ENCODE measurements around the gene MSX1. TPM values are rescaled to one million over a fixed set of nuclear protein-coding genes. Genes with fewer than 3 reads are reported as not detected.

Gene MSX1
- total RNA-seq, 1 experiment from 2014 or later = not detected

- Histone ChIP-seq H3K23me2 (ENCODE audit: insufficient read length, low read depth, low read length, poor library complexity, severe bottlenecking) (no peaks in the 10 kb centered on the region), H2BK5ac (ENCODE audit: insufficient read length, low read length) (no peak overlapping the region), H3K56ac (ENCODE audit: insufficient read length, low read depth, low read length) (no peak overlapping the region), H3T11ph (ENCODE audit: low read length) (no peak overlapping the region), H3K4me2 (ENCODE audit: insufficient read depth, insufficient read length, low read length) (peak overlapping the region; percentile 41), H2AFZ (ENCODE audit: low read length) (no peak overlapping the region), H3K9ac (ENCODE audit: extremely low read depth, insufficient read length, low read length) (no peak overlapping the region), H3K18ac (ENCODE audit: insufficient read length, low read depth, low read length) (no peak overlapping the region), H4K5ac (ENCODE audit: insufficient read length, low read depth, low read length) (no peak overlapping the region), H2BK12ac (ENCODE audit: insufficient read length, low read depth, low read length) (no peak overlapping the region), H3K9me3 (ENCODE audit: control insufficient read depth, low read depth, low read length) (no peaks in the 10 kb centered on the region), H3K27me3 (ENCODE audit: insufficient read depth, low read length) (peaks cover 99% of the 10 kb centered on the region), H3K14ac (ENCODE audit: insufficient read depth, low read length) (no peak overlapping the region), H2BK20ac (ENCODE audit: low read depth, low read length, poor library complexity, severe bottlenecking) (no peak overlapping the region), H3K79me1 (ENCODE audit: insufficient read depth, low read depth, low read length, poor library complexity, severe bottlenecking) (no peaks in the 10 kb centered on the region), H3K23ac (ENCODE audit: insufficient read length, low read depth, low read length) (no peak overlapping the region), H4K91ac (ENCODE audit: insufficient read length, low read depth, low read length) (no peak overlapping the region), H4K8ac (replicated peaks; ENCODE audit: insufficient read length, low read depth, low read length) (no peak overlapping the region), H3K27ac (ENCODE audit: insufficient read length, low read depth, low read length) (no peak overlapping the region), H3K4ac (ENCODE audit: low read depth, low read length) (no peak overlapping the region), H2BK120ac (ENCODE audit: low read depth, low read length, poor library complexity, severe bottlenecking) (no peak overlapping the region), H2BK15ac (ENCODE audit: low read depth, low read length) (no peak overlapping the region), H2AK5ac (ENCODE audit: insufficient read length, low read length) (no peak overlapping the region), H4K20me1 (ENCODE audit: control insufficient read depth, insufficient read depth, insufficient read length) (peaks cover 11% of the 10 kb centered on the region), H3K79me2 (ENCODE audit: insufficient read depth, low read length) (no peaks in the 10 kb centered on the region), H3K4me1 (ENCODE audit: insufficient read depth, low read length) (no peaks in the 10 kb centered on the region)
- TF ChIP-seq CTCF (conservative IDR thresholded peaks at IDR 0.05) = no peak
- H3K4me1 Mint-ChIP-seq = peaks cover 18 to 48% of the 10 kb centered on the region in 2 experiments
- H3K9me3 Mint-ChIP-seq = peaks cover 0 to 13% of the 10 kb centered on the region in 2 experiments; a peak in 4 of 5 replicates
- WGBS (ENCODE audit: extremely low coverage, insufficient read length, low lambda C conversion rate) = no CpG with 5 or more reads among the region's 44 CpGs
- peaks cover 0 to 2% (median 0%) of the 10 kb centered on the region in 3 experiments; a peak in 2 of 7 replicates for H3K36me3 Mint-ChIP-seq (ENCODE audit: insufficient read depth in 1 of 3, low read depth in 3 of 3)
- H3K27me3 Mint-ChIP-seq (ENCODE audit: low read depth) = no peaks in the 10 kb centered on the region; the same call in none of the 2 replicates
- H3K4me3 Mint-ChIP-seq = peak overlapping the region; percentile 51 to 79
- no peak for DNase-seq
- no peak overlapping the region for H3K27ac Mint-ChIP-seq
Measured at GRCh38 chr4:4866124-4866865, 6.8 kb downstream of the MSX1 start.

All from H9 (cell line).